Endothelial cell (in vitro differentiated cells): ENCODE results near the gene NFIC. TPM values are rescaled to one million over a fixed set of nuclear protein-coding genes. Genes with fewer than 3 reads are reported as not detected.

Source experiments
- DNase-seq: peaks from one replicate; pipeline ENCODE4 v3.0.0; 2021; ENCODE audit warnings: low spot score
- H3K27ac Mint-ChIP-seq: one replicate; pipeline ENCODE4 v1.8.0; 2021; ENCODE audit warnings: mixed read lengths, inconsistent platforms; ENCODE audit not compliant: unreplicated experiment
- H3K27me3 Mint-ChIP-seq: one replicate; pipeline ENCODE4 v1.8.0; 2021; ENCODE audit warnings: mild to moderate bottlenecking, moderate library complexity, mixed read lengths, inconsistent platforms; ENCODE audit not compliant: unreplicated experiment
- H3K36me3 Mint-ChIP-seq: one replicate; pipeline ENCODE4 v1.8.0; 2021; ENCODE audit warnings: mild to moderate bottlenecking, low read depth, mixed read lengths, inconsistent platforms; ENCODE audit not compliant: unreplicated experiment
- H3K4me1 Mint-ChIP-seq: one replicate; pipeline ENCODE4 v1.8.0; 2021; ENCODE audit warnings: mild to moderate bottlenecking, mixed read lengths, inconsistent platforms; ENCODE audit not compliant: unreplicated experiment
- H3K4me3 Mint-ChIP-seq: one replicate; pipeline ENCODE4 v1.8.0; 2021; ENCODE audit warnings: mild to moderate bottlenecking, mixed read lengths, inconsistent platforms; ENCODE audit not compliant: unreplicated experiment
- H3K9me3 Mint-ChIP-seq: one replicate; pipeline ENCODE4 v1.8.0; 2021; ENCODE audit warnings: mixed read lengths, inconsistent platforms; ENCODE audit not compliant: unreplicated experiment
- CTCF ChIP-seq: fragments of 200-600 bp; sonication (generic); IDR thresholded peaks from one replicate; pipeline ENCODE4 v1.5.0; 2021; ENCODE audit warnings: antibody characterized with exemption; ENCODE audit not compliant: unreplicated experiment
- total RNA-seq: library from RNA; stranded (reverse); fragmentation: NEBNext Ultra II Directional; extraction: Animal tissue kit (Norgen Biotek cat#: 25700); gene quantifications from one replicate; pipeline ENCODE4 v1.2.1, GENCODE V29; 2021; ENCODE audit not compliant: unreplicated experiment

NFIC gene
- total RNA-seq, 1 donor from 2014 or later, result 4.9 TPM

GRCh38 chr19:3320853-3321252, 45.5 kb upstream of the NFIC start:
- TF ChIP-seq CTCF, result no peak
- DNase-seq, result no peak
- Mint-ChIP-seq H3K27me3 (peaks cover 13% of the 10 kb centered on the region), H3K4me3 (no peak overlapping the region), H3K36me3 (peaks cover 3% of the 10 kb centered on the region), H3K9me3 (no peaks in the 10 kb centered on the region), H3K4me1 (no peaks in the 10 kb centered on the region), H3K27ac (no peak overlapping the region)

GRCh38 chr19:3321696-3322095, 44.7 kb upstream of the NFIC start:
- H3K4me1 Mint-ChIP-seq, result no peaks in the 10 kb centered on the region
- no peak for TF ChIP-seq CTCF
- peaks cover 3% of the 10 kb centered on the region for H3K36me3 Mint-ChIP-seq
- peaks cover 12% of the 10 kb centered on the region for H3K27me3 Mint-ChIP-seq
- no peak overlapping the region for H3K4me3 Mint-ChIP-seq
- DNase-seq, result no peak
- no peak overlapping the region for H3K27ac Mint-ChIP-seq
- no peaks in the 10 kb centered on the region for H3K9me3 Mint-ChIP-seq

- Mint-ChIP-seq H3K27me3 (peaks cover 11% of the 10 kb centered on the region), H3K4me1 (no peaks in the 10 kb centered on the region), H3K27ac (no peak overlapping the region), H3K36me3 (peaks cover 3% of the 10 kb centered on the region), H3K9me3 (no peaks in the 10 kb centered on the region), H3K4me3 (no peak overlapping the region)
- no peak for DNase-seq
- TF ChIP-seq CTCF, result no peak
These were observed 44.0 kb upstream of the NFIC start for GRCh38 chr19:3322199-3322978.

GRCh38 chr19:3323026-3323425, 43.4 kb upstream of the NFIC start:
- Mint-ChIP-seq H3K4me3 (no peak overlapping the region), H3K9me3 (no peaks in the 10 kb centered on the region), H3K27me3 (peaks cover 11% of the 10 kb centered on the region), H3K27ac (no peak overlapping the region), H3K36me3 (peaks cover 3% of the 10 kb centered on the region), H3K4me1 (no peaks in the 10 kb centered on the region)
- TF ChIP-seq CTCF, result no peak
- no peak for DNase-seq

GRCh38 chr19:3323658-3324057, 42.7 kb upstream of the NFIC start:
- H3K4me1 Mint-ChIP-seq, result no peaks in the 10 kb centered on the region
- peaks cover 3% of the 10 kb centered on the region for H3K36me3 Mint-ChIP-seq
- DNase-seq, result no peak
- TF ChIP-seq CTCF, result no peak
- H3K4me3 Mint-ChIP-seq, result no peak overlapping the region
- no peaks in the 10 kb centered on the region for H3K9me3 Mint-ChIP-seq
- peaks cover 11% of the 10 kb centered on the region for H3K27me3 Mint-ChIP-seq
- no peak overlapping the region for H3K27ac Mint-ChIP-seq
